GM10266 (cell line): Measurements from ENCODE around the gene TRABD2A.
A peak's percentile ranks its signal among the peaks of the same experiment; 100 is the strongest.
"Not testable (repeated sequence)": the region's sequence is repeated elsewhere in the genome, so short reads cannot be mapped to it uniquely, and the experiment has no call there.

ENCODE experiments used
- DNase-seq: peaks from one replicate; pipeline ENCODE4 v3.0.0; 2012; ENCODE audit errors: extremely low spot score
- TF ChIP-seq, protein P1 (sequence below): IDR thresholded peaks from 2 replicates; pipeline ENCODE4 v1.5.1; 2012; ENCODE audit warnings: mild to moderate bottlenecking, low read depth; ENCODE audit not compliant: control insufficient read depth, insufficient read depth; ENCODE audit errors: missing control alignments

The TRABD2A gene

DNA sequence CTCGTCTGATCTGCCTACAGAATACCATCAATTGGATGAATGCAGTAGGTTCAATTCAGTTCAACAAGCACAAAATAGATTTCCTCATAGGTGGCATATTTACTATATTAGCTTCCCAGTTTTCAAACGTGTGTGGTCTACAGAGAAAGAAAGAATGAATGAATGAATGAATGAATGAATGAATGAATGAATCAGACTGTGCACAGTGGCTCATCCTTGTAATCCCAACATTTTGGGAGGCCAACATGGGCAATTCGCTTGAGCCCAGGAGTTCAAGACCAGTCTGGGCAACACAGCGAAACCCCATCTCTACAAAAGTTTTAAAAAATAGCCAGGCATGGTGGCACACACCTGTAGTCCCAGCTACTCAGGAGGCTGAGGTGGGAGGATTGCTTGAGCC lies 94.9 kb downstream of the TRABD2A start:
- TF ChIP-seq, protein P1, sequence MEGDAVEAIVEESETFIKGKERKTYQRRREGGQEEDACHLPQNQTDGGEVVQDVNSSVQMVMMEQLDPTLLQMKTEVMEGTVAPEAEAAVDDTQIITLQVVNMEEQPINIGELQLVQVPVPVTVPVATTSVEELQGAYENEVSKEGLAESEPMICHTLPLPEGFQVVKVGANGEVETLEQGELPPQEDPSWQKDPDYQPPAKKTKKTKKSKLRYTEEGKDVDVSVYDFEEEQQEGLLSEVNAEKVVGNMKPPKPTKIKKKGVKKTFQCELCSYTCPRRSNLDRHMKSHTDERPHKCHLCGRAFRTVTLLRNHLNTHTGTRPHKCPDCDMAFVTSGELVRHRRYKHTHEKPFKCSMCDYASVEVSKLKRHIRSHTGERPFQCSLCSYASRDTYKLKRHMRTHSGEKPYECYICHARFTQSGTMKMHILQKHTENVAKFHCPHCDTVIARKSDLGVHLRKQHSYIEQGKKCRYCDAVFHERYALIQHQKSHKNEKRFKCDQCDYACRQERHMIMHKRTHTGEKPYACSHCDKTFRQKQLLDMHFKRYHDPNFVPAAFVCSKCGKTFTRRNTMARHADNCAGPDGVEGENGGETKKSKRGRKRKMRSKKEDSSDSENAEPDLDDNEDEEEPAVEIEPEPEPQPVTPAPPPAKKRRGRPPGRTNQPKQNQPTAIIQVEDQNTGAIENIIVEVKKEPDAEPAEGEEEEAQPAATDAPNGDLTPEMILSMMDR = no peak
- no peak for DNase-seq

DNA sequence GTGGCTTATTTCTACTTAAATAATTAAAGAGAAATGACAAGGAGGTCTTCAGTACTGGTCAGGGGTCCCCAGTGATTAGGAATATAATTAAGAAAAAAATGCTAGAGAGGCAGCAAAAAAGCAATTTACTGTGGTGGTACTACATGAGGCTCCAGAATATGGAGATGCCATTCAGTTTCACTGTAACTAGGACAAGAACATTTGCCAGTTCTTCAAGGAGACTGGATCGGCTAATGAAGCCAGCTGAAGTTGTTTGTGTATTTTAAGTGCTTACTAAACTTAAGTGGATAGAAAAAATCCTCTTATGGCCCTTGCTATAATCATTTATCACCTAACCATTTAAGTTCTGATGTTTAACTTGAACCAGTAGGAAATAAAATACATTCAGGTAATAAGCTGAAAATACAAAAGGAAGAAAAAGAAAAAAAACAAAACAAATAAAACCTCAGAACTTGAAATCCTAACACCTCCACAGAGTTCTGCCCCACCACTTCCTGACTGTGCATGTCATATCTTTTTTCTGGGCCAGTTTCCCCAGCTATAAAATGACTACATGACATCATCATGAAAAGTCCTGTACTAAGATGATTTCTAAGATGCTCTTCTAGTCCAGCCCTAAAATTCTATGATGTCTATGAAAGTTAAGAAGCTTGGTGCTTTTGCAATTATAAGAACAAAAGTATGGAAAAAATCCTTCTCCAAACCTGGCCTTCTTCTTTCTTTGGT lies 98.0 kb downstream of the TRABD2A start:
- TF ChIP-seq, protein P1 = no peak
- DNase-seq = no peak

DNA sequence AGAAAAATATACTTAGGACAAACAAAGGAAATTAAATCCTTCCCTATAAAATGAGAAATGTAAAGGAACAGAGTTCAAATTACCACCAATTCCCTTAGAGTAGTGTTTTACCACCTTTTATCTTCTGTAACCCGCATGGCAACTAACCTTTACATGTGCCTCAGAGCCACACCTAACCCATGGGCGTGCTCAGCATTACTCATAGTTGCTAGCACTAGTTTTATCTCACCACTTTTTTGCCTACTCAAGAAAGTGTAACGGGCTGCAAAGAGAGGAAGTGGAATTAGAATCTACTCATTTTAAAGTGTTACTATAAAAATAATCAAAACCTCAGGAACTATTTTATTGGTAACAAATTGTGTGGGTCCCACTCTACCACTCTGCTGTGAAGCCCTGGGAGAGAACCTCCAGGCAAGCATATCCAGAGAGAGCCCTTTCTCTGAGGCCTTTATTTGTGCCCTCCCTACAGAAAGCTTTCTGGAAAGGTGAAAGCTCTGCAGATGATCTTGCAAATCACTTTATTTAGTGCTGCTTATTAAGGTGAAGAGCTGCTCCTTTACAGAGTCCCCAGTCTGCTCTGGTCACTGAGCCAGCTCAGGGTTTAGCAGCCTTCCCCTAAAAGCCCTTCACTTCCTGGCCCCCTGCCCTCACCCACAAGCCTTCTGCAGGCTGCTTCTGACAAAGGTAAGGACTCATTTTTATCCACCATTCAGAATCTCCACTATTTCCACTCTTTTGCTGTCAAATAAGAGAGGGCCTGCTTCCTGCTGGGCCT lies 98.8 kb downstream of the TRABD2A start:
- TF ChIP-seq, protein P1 = no peak
- peak; percentile 21 for DNase-seq

DNA sequence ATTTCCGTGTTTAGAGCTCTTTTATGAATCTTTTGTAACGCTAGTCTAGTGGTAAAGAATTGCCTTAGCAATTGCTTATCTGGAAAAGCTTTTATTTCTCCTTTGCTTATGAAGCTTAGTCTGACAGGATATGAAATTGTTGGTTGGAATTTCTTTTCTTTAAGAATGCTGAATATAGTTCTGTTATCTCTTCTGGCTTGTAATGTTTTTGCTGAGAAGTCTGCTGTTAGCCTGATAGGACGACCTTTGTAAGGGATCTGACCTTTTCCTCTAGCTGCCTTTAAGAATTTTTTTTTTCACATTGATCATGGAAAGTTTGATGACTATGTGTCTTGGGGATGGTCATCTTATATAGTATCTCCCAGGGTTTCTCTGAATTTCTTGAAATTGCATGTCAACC lies 101.1 kb downstream of the TRABD2A start:
- TF ChIP-seq, protein P1 = no peak
- DNase-seq = no peak

DNA sequence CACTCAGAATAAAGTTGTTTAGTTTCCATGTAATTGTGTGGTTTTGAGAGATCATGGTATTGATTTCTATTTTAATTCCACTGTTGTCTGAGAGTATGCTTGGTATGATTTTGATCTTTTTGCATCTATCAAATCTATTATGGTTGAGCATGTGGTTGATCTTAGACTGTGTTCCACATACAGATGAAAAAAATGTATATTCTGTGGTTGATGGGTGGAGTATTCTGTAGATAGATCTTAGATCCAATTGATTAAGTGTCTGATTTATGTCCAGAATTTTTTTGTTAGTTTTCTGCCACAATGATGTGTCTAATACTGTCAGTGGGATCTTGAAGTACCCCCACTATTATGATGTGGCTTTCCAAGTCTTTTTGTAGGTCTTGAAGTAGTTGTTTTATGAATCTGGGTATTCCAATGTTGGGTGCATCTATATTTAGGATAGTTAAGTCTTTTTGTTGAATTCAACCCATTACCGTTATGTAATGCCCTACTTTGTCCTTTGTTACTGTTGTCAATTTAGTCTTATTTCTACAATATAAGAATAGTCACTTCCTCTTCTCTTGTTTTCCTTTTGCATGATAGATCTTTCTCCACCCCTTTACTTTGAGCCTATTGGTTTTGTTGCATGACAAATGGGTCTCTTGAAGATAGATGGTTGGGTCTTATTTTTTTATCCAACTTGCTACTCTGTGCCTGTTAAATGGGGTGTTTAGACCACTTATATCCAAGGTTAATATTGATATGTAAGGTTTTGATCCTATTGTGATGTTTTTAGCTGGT lies 101.8 kb downstream of the TRABD2A start:
- DNase-seq = no peak
- TF ChIP-seq, protein P1 = no peak

DNA sequence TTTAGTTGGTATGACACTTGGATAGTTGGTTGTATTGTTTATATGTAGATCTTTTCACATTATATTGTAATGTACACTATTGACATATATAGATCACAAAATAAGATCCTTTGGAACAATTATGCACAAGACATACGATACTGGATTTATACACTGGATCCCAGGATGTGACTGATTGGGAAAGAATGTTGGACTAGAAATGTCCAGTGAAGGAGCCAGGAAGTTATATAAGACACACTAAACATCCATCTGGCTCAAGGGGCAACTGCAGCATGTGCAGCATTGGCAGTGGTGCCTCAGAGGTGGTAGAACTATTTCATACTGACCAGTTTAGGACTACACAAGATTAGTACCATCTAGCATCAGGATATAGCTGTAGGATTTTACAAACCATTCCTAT lies 104.9 kb downstream of the TRABD2A start:
- DNase-seq = no peak
- TF ChIP-seq, protein P1 = no peak

DNA sequence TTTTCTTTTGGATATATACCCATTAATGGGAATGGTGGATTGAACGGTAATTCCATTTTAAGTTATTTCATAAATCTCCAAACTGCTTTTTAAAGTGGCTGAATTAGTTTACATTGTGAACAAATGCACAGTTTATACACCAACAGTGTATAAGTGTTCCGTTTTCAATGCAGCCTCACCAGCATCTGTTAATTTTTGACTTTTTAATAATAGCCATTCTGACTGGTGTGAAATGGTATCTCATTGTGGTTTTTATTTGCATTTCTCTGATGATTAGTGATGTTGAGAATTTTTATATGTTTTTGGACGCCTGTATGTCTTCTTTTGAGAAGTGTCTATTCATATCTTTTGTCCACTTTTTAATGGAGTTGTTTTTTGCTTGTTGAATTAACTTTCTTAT lies 107.3 kb downstream of the TRABD2A start:
- DNase-seq = not testable (repeated sequence)
